OCI-LY3 (cell line): ENCODE results near the gene SH3YL1.

Experiments used
- H2AFZ ChIP-seq: fragments of 200-600, 300-600 bp; shearing (Covaris generic); 2 replicates; pipeline ENCODE4 v1.6.0; 2014; ENCODE audit warnings: antibody characterized with exemption, low read depth, low read length
- H3K27ac ChIP-seq: fragments of 200-600, 300-600 bp; sonication (generic); 2 replicates; pipeline ENCODE4 v1.5.1; 2014; ENCODE audit warnings: mild to moderate bottlenecking, low read length, moderate library complexity, mixed read lengths
- H3K27me3 ChIP-seq: fragments of 200-600, 300-600 bp; sonication (generic); 2 replicates; pipeline ENCODE4 v1.6.1; 2014; ENCODE audit warnings: low read depth, low read length, mixed read lengths
- H3K36me3 ChIP-seq: fragments of 200-600, 300-600 bp; sonication (generic); replicated peaks from 2 replicates; pipeline ENCODE3; 2014; ENCODE audit warnings: low read depth, low read length, mixed read lengths
- H3K4me1 ChIP-seq: fragments of 300-600, 200-600 bp; sonication (generic); 2 replicates; pipeline ENCODE4 v1.6.1; 2014; ENCODE audit warnings: low read length, mixed read lengths
- H3K4me2 ChIP-seq: fragments of 200-600, 300-600 bp; sonication (generic); 2 replicates; pipeline ENCODE4 v1.6.1; 2014; ENCODE audit warnings: low read length, mixed read lengths
- H3K4me3 ChIP-seq: fragments of 300-600, 200-600 bp; sonication (generic); 2 replicates; pipeline ENCODE4 v1.5.1; 2014; ENCODE audit warnings: antibody characterized with exemption, mild to moderate bottlenecking, low read length, moderate library complexity
- H3K79me2 ChIP-seq: fragments of 300-600, 200-600 bp; shearing (Covaris generic); 2 replicates; pipeline ENCODE4 v1.6.1; 2014; ENCODE audit warnings: mild to moderate bottlenecking, low read length, mixed read lengths
- H3K9ac ChIP-seq: fragments of 300-600, 200-600 bp; shearing (Covaris generic); 2 replicates; pipeline ENCODE4 v1.6.0; 2014; ENCODE audit warnings: mild to moderate bottlenecking, low read length, moderate library complexity
- H3K9me3 ChIP-seq: fragments of 200-600, 300-600 bp; shearing (Covaris generic); 2 replicates; pipeline ENCODE4 v1.6.1; 2014; ENCODE audit warnings: low read length, mixed read lengths; ENCODE audit not compliant: insufficient read depth
- H4K20me1 ChIP-seq: fragments of 200-600, 300-600 bp; sonication (generic); 2 replicates; pipeline ENCODE4 v1.6.1; 2016; ENCODE audit warnings: low read length, mixed read lengths; ENCODE audit not compliant: insufficient read depth
- EZH2phosphoT487 ChIP-seq: fragments of 200-600 bp; shearing (Covaris generic); IDR thresholded peaks from 2 replicates; pipeline ENCODE4 v1.6.1; 2018; ENCODE audit warnings: antibody characterized with exemption, mixed run types, low read depth
- TF ChIP-seq, protein P1 (sequence below): fragments of 200-600, 300-600 bp; sonication (generic); IDR thresholded peaks from 2 replicates; pipeline ENCODE4 v1.5.1; 2014; ENCODE audit warnings: antibody characterized with exemption, low read length, low read depth

The SH3YL1 gene

DNA sequence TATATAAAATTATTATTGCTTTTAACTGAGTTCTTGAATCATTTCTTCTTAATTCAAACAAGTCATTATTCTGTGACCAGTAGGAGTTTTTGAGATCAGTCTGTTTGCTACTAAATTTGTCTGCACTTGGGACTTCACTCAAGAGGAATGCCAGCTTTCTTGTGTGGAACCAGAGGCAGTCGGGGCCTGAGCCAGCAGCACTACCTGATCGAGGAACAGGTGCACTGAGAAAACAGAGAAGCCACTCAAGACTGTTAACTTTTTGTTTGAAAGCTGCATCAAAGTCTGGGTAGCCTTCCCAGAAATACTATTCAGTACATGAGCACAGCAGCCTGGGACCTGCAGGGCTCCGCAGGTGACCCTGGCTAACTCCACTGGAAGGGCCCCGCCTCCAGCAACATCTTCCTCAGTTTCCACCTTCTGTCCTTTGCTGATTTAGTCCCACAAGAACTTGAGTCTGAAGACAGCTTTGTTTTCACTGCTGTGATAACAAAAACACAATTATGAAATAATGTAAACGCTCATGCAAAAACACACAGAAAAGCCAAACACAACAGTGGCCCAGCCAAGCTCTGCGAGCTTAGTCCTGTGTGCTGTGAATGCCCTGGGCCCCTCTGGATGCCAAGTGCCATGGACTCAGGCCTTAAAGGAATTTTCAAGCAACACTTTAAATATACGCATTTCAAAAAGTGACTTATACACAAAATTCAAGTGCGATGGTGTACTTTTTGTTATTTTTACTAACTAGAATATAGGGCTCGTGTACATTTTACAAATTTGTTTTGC lies 62.0 kb downstream of the SH3YL1 start:
- H3K9me3 ChIP-seq = no peaks in the 10 kb centered on the region
- H3K4me3 ChIP-seq = no peak overlapping the region
- H3K27me3 ChIP-seq = no peaks in the 10 kb centered on the region
- no peak overlapping the region for H3K27ac ChIP-seq
- no peaks in the 10 kb centered on the region for H4K20me1 ChIP-seq
- TF ChIP-seq, protein P1, sequence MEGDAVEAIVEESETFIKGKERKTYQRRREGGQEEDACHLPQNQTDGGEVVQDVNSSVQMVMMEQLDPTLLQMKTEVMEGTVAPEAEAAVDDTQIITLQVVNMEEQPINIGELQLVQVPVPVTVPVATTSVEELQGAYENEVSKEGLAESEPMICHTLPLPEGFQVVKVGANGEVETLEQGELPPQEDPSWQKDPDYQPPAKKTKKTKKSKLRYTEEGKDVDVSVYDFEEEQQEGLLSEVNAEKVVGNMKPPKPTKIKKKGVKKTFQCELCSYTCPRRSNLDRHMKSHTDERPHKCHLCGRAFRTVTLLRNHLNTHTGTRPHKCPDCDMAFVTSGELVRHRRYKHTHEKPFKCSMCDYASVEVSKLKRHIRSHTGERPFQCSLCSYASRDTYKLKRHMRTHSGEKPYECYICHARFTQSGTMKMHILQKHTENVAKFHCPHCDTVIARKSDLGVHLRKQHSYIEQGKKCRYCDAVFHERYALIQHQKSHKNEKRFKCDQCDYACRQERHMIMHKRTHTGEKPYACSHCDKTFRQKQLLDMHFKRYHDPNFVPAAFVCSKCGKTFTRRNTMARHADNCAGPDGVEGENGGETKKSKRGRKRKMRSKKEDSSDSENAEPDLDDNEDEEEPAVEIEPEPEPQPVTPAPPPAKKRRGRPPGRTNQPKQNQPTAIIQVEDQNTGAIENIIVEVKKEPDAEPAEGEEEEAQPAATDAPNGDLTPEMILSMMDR = no peak
- TF ChIP-seq EZH2phosphoT487 = no peak
- H3K79me2 ChIP-seq = no peaks in the 10 kb centered on the region
- H3K9ac ChIP-seq = no peak overlapping the region
- H3K4me2 ChIP-seq = no peak overlapping the region
- H3K36me3 ChIP-seq = no peaks in the 10 kb centered on the region
- no peak overlapping the region for H2AFZ ChIP-seq
- H3K4me1 ChIP-seq = no peaks in the 10 kb centered on the region

- Histone ChIP-seq H3K9me3 (no peaks in the 10 kb centered on the region), H2AFZ (no peak overlapping the region), H3K4me2 (no peak overlapping the region)
Observed at GRCh38 chr2:199041-199966, 64.5 kb downstream of the SH3YL1 start.

DNA sequence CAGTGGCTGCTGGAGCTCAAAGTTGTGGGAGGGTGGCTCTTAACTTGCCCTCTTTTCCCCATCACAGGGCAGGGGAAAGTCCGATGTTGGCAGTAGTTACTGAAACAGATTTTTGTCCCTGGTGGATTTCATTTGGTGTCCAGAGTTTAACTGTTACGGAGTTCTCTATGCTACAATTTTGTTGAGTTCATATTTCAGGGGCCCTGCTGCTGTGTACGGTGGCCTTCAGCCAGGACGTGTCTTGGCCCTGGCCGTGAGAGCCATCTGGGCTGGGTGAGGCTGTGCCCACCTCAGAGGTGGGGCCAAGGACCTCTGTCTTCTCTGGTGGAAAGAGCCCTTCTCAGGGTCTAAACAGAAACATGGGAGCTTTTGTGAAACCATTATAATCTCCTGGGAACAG lies 67.4 kb downstream of the SH3YL1 start:
- no peak for TF ChIP-seq EZH2phosphoT487
- TF ChIP-seq, protein P1 = no peak

More at GRCh38 chr2:199041-199966, 64.5 kb downstream of the SH3YL1 start:
- no peaks in the 10 kb centered on the region for H3K27me3 ChIP-seq
- no peak overlapping the region for H3K4me3 ChIP-seq
- no peaks in the 10 kb centered on the region for H3K36me3 ChIP-seq
- no peaks in the 10 kb centered on the region for H4K20me1 ChIP-seq
- no peak for TF ChIP-seq EZH2phosphoT487
- no peak overlapping the region for H3K27ac ChIP-seq
- H3K79me2 ChIP-seq = no peaks in the 10 kb centered on the region
- no peaks in the 10 kb centered on the region for H3K4me1 ChIP-seq
- H3K9ac ChIP-seq = no peak overlapping the region

GRCh38 chr2:195932-196331 lies 67.9 kb downstream of the SH3YL1 start:
- Histone ChIP-seq H3K9ac (no peak overlapping the region), H3K27me3 (no peaks in the 10 kb centered on the region), H3K4me1 (no peaks in the 10 kb centered on the region), H3K4me2 (no peak overlapping the region), H3K9me3 (no peaks in the 10 kb centered on the region), H3K4me3 (no peak overlapping the region), H3K27ac (no peak overlapping the region), H4K20me1 (no peaks in the 10 kb centered on the region), H2AFZ (no peak overlapping the region), H3K36me3 (no peaks in the 10 kb centered on the region), H3K79me2 (no peaks in the 10 kb centered on the region)
- TF ChIP-seq, protein P1 = no peak
- TF ChIP-seq EZH2phosphoT487 = no peak

More for the DNA sequence above, 67.4 kb downstream of the SH3YL1 start:
- Histone ChIP-seq H3K4me1 (no peaks in the 10 kb centered on the region), H4K20me1 (no peaks in the 10 kb centered on the region), H3K9ac (no peak overlapping the region), H3K27ac (no peak overlapping the region), H2AFZ (no peak overlapping the region), H3K9me3 (no peaks in the 10 kb centered on the region), H3K79me2 (no peaks in the 10 kb centered on the region), H3K36me3 (no peaks in the 10 kb centered on the region), H3K4me2 (no peak overlapping the region), H3K27me3 (no peaks in the 10 kb centered on the region), H3K4me3 (no peak overlapping the region)
